HepG2 (cell line): ENCODE measurements around the gene PCSK2. TPM values are rescaled to one million over a fixed set of nuclear protein-coding genes. Genes with fewer than 3 reads are reported as not detected.

Source experiments
- ATAC-seq: fragments of 200-7000 bp; cut with Tn5 transposase; 3 replicates; pipeline ENCODE4 v1.9.1; 2020; ENCODE audit warnings: mild to moderate bottlenecking, moderate library complexity
- BruUV-seq: library from RNA; stranded (reverse); fragments of 400-500 nt; replicated peaks from 2 replicates; lab custom pipeline; 2021; lab: Mats Ljungman, UMichigan
- CTCF ChIA-PET: fragments of 300-600 bp; formaldehyde crosslinking; extraction: SDS; loops from one replicate; lab custom pipeline; 2021; ENCODE audit warnings: low total read pairs, inconsistent platforms, low intra/inter-chr PET ratio; lab: Yijun Ruan, JAX
- POLR2A ChIA-PET: fragments of 350-600 bp; sonication (Branson Sonifier 250); formaldehyde crosslinking; loops from one replicate; lab custom pipeline; 2020; ENCODE audit warnings: antibody characterized with exemption, inconsistent platforms; lab: Yijun Ruan, JAX
- DNase-seq: peaks from one replicate; pipeline ENCODE4 v3.0.0-alpha.2; 2015; ENCODE audit warnings: low spot score
- FAIRE-seq: peaks from 3 replicates; lab custom pipeline; 2011; peaks lifted over from hg19 to GRCh38; lab: Jason Lieb, UNC
- H2AFZ ChIP-seq: one replicate; pipeline ENCODE4 v1.6.1; 2011; ENCODE audit warnings: low read length, inconsistent platforms
- H3K27ac ChIP-seq: fragments of 300-600 bp; 3 replicates; pipeline ENCODE4 v1.8.0; 2011; ENCODE audit warnings: mixed run types, mild to moderate bottlenecking, mixed read lengths, low read length, inconsistent platforms; ENCODE audit not compliant: insufficient read depth; ENCODE audit errors: extremely low read length
- H3K27me3 ChIP-seq, 2 experiments: fragments of 200-600 bp in 1 of 2; 2 replicates in 1 of 2; 3 replicates in 1 of 2; pipeline versions ENCODE4 v1.6.0 to v1.8.0; 2011; ENCODE audit warnings: low read length in 2 of 2, mild to moderate bottlenecking in 2 of 2, moderate library complexity in 2 of 2, inconsistent platforms in 1 of 2; ENCODE audit not compliant: insufficient read depth in 2 of 2, control insufficient read depth in 1 of 2
- H3K36me3 ChIP-seq, 2 experiments: fragments of 200-600 bp in 1 of 2; replicated peaks in 1 of 2; 2 replicates in 1 of 2; 3 replicates in 1 of 2; pipeline versions ENCODE4 v1.5.1 to v1.8.0; 2011; ENCODE audit warnings: low read length in 2 of 2, inconsistent platforms in 1 of 2; ENCODE audit not compliant: insufficient read depth in 2 of 2, control insufficient read depth in 1 of 2
- H3K4me1 ChIP-seq: 2 replicates; pipeline ENCODE4 v1.5.1; 2012; ENCODE audit warnings: low read length, inconsistent platforms; ENCODE audit not compliant: insufficient read depth
- H3K4me2 ChIP-seq: 2 replicates; pipeline ENCODE4 v1.6.0; 2011; ENCODE audit warnings: low read depth, low read length, inconsistent platforms
- H3K4me3 ChIP-seq, 3 experiments: fragments of 200-600 bp in 1 of 3; sonication (generic), shearing (Covaris generic) in 1 of 3; replicated peaks in 1 of 3; 2 replicates each; pipeline ENCODE4 v1.5.1; 2011 to 2016; ENCODE audit warnings: low read length in 3 of 3, inconsistent platforms in 2 of 3, low read depth in 2 of 3, mild to moderate bottlenecking in 2 of 3, control low read depth in 1 of 3, mixed read lengths in 1 of 3; ENCODE audit not compliant: insufficient read depth in 1 of 3
- H3K79me2 ChIP-seq: one replicate; pipeline ENCODE4 v1.6.1; 2011; ENCODE audit warnings: low read length, inconsistent platforms; ENCODE audit not compliant: insufficient read depth
- H3K9ac ChIP-seq: 2 replicates; pipeline ENCODE4 v1.6.0; 2011; ENCODE audit warnings: mild to moderate bottlenecking, low read depth, low read length, inconsistent platforms; ENCODE audit not compliant: insufficient read depth
- H3K9me3 ChIP-seq: 2 replicates; pipeline ENCODE4 v1.5.1; 2012; ENCODE audit warnings: mild to moderate bottlenecking, low read length
- H4K20me1 ChIP-seq: 2 replicates; pipeline ENCODE4 v1.6.0; 2011; ENCODE audit warnings: inconsistent platforms, mild to moderate bottlenecking, low read length, moderate library complexity; ENCODE audit not compliant: insufficient read depth
- ATF7 ChIP-seq, 2 experiments: fragments of 450-650 bp in 1 of 2; sonication (generic) in 1 of 2; formaldehyde crosslinking in 1 of 2; IDR thresholded peaks; 2 replicates each; pipeline versions ENCODE4 v1.4.0 to v1.6.1; 2016 to 2020; ENCODE audit warnings: antibody characterized with exemption in 1 of 2, mild to moderate bottlenecking in 1 of 2, missing genetic modification reagents in 1 of 2
- CTCF ChIP-seq: sonication (generic); formaldehyde crosslinking; IDR thresholded peaks from 2 replicates; pipeline ENCODE4 v1.5.0; 2020; ENCODE audit warnings: mild to moderate bottlenecking, missing genetic modification reagents, moderate library complexity
- PBX3 ChIP-seq: sonication (generic); formaldehyde crosslinking; IDR thresholded peaks from 2 replicates; pipeline ENCODE4 v1.8.1; 2023; ENCODE audit warnings: missing genetic modification reagents, inconsistent platforms, borderline replicate concordance
- STAG1 ChIP-seq: sonication (generic); formaldehyde crosslinking; IDR thresholded peaks from 2 replicates; pipeline ENCODE4 v1.4.0; 2020; ENCODE audit warnings: missing genetic modification reagents
- ZNF570 ChIP-seq: sonication (generic); formaldehyde crosslinking; IDR thresholded peaks from 2 replicates; pipeline ENCODE4 v1.4.0; 2020; ENCODE audit warnings: mild to moderate bottlenecking, missing genetic modification reagents, borderline replicate concordance
- WGBS: methylation state at CpG from one replicate; pipeline ENCODE4 v1.1.6; 2017; ENCODE audit warnings: low lambda C conversion rate; 5-methylcytosine and 5-hydroxymethylcytosine counted together
- in situ Hi-C: cut with HindIII; loops from 2 replicates; pipeline ENCODE4 v1.10.0; 2017; ENCODE audit warnings: low pct_unique_long_range_greater_than_20kb; ENCODE audit not compliant: extremely low pct_ligation_motif_present
- intact Hi-C: fragments of 100-400 bp; cut with micrococcal nuclease; formaldehyde crosslinking; loops from one replicate; pipeline ENCODE4 v1.10.0; 2022; ENCODE audit not compliant: unreplicated experiment
- polyA plus RNA-seq, 8 experiments: library from polyadenylated mRNA; depleted of rRNA in 3 of 8; stranded (reverse) in 7 of 8; unstranded in 1 of 8; fragments of >200 nt; fragmentation: Illumina TruSeq in 4 of 8; extraction: Trizol in 4 of 8; gene quantifications; 2 replicates each; pipeline versions ENCODE4 v1.2.1 to v1.2.3, GENCODE V29; 2011 to 2016; ENCODE audit warnings: low read depth in 4 of 8, missing spikeins in 1 of 8, mixed read lengths in 1 of 8; ENCODE audit not compliant: insufficient read depth in 1 of 8
- total RNA-seq, 5 experiments: library from RNA; depleted of rRNA; stranded (reverse); fragments of >200 nt; fragmentation: Illumina TruSeq; extraction: Trizol; gene quantifications; 2 replicates each; pipeline ENCODE4 v1.2.3, GENCODE V29; 2016; ENCODE audit warnings: low read depth in 1 of 5

PCSK2 gene
- total and polyA plus RNA-seq, 2 of the 13 experiments (the other 11 are each of a cell fraction or from before 2014, with no cell fraction given), result not detected

- intact Hi-C loops, result no loop called here
- H2AFZ ChIP-seq, result no peak overlapping the region
- FAIRE-seq, result no peak
- no peak for TF ChIP-seq ZNF570
- TF ChIP-seq ATF7 (IDR thresholded peaks at IDR 0.05), result peak; percentile 90
- no peak for TF ChIP-seq ATF7 (CRISPR knock-in tag; IDR thresholded peaks at IDR 0.05)
- TF ChIP-seq, all 625 proteins: peak for 1
- no TSS peak for BruUV-seq
- ChIA-PET POLR2A (no interaction called here), CTCF (no interaction called here)
- Histone ChIP-seq H3K9me3 (no peaks in the 10 kb centered on the region), H3K4me1 (peaks cover 18% of the 10 kb centered on the region), H3K4me2 (no peak overlapping the region), H3K27ac (no peak overlapping the region), H4K20me1 (no peaks in the 10 kb centered on the region; the same call in 1 of the 2 replicates), H3K79me2 (no peaks in the 10 kb centered on the region), H3K27me3 (peaks cover 6 to 58% of the 10 kb centered on the region in 2 experiments), H3K9ac (no peak overlapping the region), H3K36me3 (no peaks in the 10 kb centered on the region), H3K4me3 (no peak overlapping the region)
- DNase-seq, result no peak
- in situ Hi-C loops, result no loop called here
- WGBS, result 0% methylated on average over 1 of the region's 1 CpG
- ATAC-seq, result no peak
These were observed 214.9 kb downstream of the PCSK2 start for GRCh38 chr20:17441745-17442144.

GRCh38 chr20:17442588-17442987 is 215.7 kb downstream of the PCSK2 start:
- Histone ChIP-seq H3K36me3 (no peaks in the 10 kb centered on the region), H3K9ac (no peak overlapping the region), H4K20me1 (no peaks in the 10 kb centered on the region; the same call in 1 of the 2 replicates), H3K27ac (no peak overlapping the region), H3K79me2 (no peaks in the 10 kb centered on the region), H3K27me3 (peaks cover 6 to 51% of the 10 kb centered on the region in 2 experiments; a peak in 4 of 5 replicates), H2AFZ (no peak overlapping the region), H3K4me3 (no peak overlapping the region), H3K4me2 (no peak overlapping the region), H3K4me1 (peaks cover 18% of the 10 kb centered on the region), H3K9me3 (no peaks in the 10 kb centered on the region)
- ATAC-seq (0 out of 3 replicates have a peak, but pooled peaks have one; percentile 26), FAIRE-seq (no peak), DNase-seq (peak; percentile 36)
- WGBS, result 24% methylated on average over 8 of the region's 8 CpGs
- CTCF ChIA-PET, result no interaction called here
- intact Hi-C loops (no loop called here), in situ Hi-C loops (no loop called here)
- TF ChIP-seq STAG1, result peak; percentile 21; the same call in 1 of the 2 replicates
- TF ChIP-seq PBX3, result no peak
- peak; percentile 27; the same call in 1 of the 2 replicates for TF ChIP-seq CTCF
- no TSS peak for BruUV-seq
- POLR2A ChIA-PET, result no interaction called here
